ENCODE results near the gene SPEG. TPM values are rescaled to one million over a fixed set of nuclear protein-coding genes. Genes with fewer than 3 reads are reported as not detected.

Gene SPEG
- total RNA-seq, 2 donors from 2014 or later: 2.9 to 3.6 TPM

GRCh38 chr2:219543596-219544358 lies 109.1 kb downstream of the SPEG start, which contains the start of the genes CHPF and TMEM198:
Gene CHPF (minus strand): TSS chr2:219543809. CDS start chr2:219543538, 271 bp downstream.
Gene TMEM198 (plus strand): TSS chr2:219544028. CDS start chr2:219544728, 700 bp downstream.
- H3K27ac ChIP-seq: peak within 1 kb of the TSS; percentile 94 to 98 (median 97)
- H3K9me3 ChIP-seq: no peaks in the 10 kb centered on the region
- DNase-seq: peak; percentile 99 to 100 (median 99)
- WGBS, 2 donors: 0 to 1% methylated on average over 15 to 71 of the region's 75 CpGs
- H3K4me1 ChIP-seq: peaks cover 32% of the 10 kb centered on the region
- H3K36me3 ChIP-seq (replicated peaks in 1 of 2; ENCODE audit: insufficient read depth in 1 of 2, low read depth in 2 of 2): peaks cover 0 to 18% of the 10 kb centered on the region in 2 donors
- no peaks in the 10 kb centered on the region for H3K27me3 ChIP-seq
- H3K4me3 ChIP-seq: peak within 1 kb of the TSS; percentile 92 to 95
- peak; percentile 91 for ATAC-seq
- intact Hi-C loops (cut with DNase I): no loop called here
- peak in 2 of 7 experiments; percentile 9 to 35 for TF ChIP-seq CTCF (IDR thresholded peaks at IDR 0.05)
- TF ChIP-seq POLR2A (IDR thresholded peaks at IDR 0.05): peak; percentile 87 to 93 (median 91)

- intact Hi-C loops (cut with DNase I): no loop called here
- H3K27me3 ChIP-seq: no peaks in the 10 kb centered on the region
- peak overlapping the region in 3 of 4 donors; percentile 97 to 98 (median 97) for H3K27ac ChIP-seq
- TF ChIP-seq CTCF (IDR thresholded peaks at IDR 0.05) (no peak), POLR2A (IDR thresholded peaks at IDR 0.05) (no peak)
- WGBS, 2 donors: 23 to 31% methylated on average over 9 of the region's 9 CpGs
- no peaks in the 10 kb centered on the region for H3K9me3 ChIP-seq
- peak overlapping the region; percentile 50 to 92 for H3K4me3 ChIP-seq
- H3K36me3 ChIP-seq (replicated peaks in 1 of 2; ENCODE audit: insufficient read depth in 1 of 2, low read depth in 2 of 2): peaks cover 0 to 11% of the 10 kb centered on the region in 2 donors
- no peak for ATAC-seq
- DNase-seq: no peak
- H3K4me1 ChIP-seq: peaks cover 29% of the 10 kb centered on the region
Measured at GRCh38 chr2:219544567-219544966, 109.9 kb downstream of the SPEG start.

GRCh38 chr2:219545295-219545942 lies 110.8 kb downstream of the SPEG start:
- DNase-seq: no peak
- intact Hi-C loops (cut with DNase I): no loop called here
- whole genome bisulfite sequencing, 2 donors: 70 to 75% methylated on average over 3 of the region's 3 CpGs
- peaks cover 29% of the 10 kb centered on the region for H3K4me1 ChIP-seq
- TF ChIP-seq POLR2A (IDR thresholded peaks at IDR 0.05): no peak
- no peak for TF ChIP-seq CTCF (IDR thresholded peaks at IDR 0.05)
- no peaks in the 10 kb centered on the region for H3K27me3 ChIP-seq
- H3K4me3 ChIP-seq: no peak overlapping the region
- no peaks in the 10 kb centered on the region for H3K9me3 ChIP-seq
- ATAC-seq: no peak
- peaks cover 0 to 6% of the 10 kb centered on the region in 2 donors for H3K36me3 ChIP-seq (replicated peaks in 1 of 2; ENCODE audit: insufficient read depth in 1 of 2, low read depth in 2 of 2)
- no peak overlapping the region for H3K27ac ChIP-seq

DNA sequence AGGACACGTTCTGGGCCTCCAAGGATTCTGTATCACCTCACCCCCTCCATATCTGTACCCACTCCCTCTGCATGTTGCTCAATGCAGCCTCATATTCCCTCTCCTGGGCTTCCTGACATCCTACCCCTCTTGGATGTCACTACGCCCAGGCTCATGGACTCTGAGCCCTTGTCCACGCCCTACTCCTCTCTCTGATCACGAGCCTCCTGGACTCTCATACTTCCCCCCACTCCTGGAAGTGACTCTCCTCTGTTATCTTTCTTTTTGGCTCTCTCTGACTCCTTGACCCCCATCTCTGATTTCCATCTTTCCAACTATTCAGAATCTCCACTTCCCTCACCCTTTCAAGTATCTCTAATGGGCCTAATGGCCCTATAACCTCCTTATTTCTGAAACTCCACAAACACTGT lies 111.3 kb downstream of the SPEG start:
- Histone ChIP-seq H3K27me3 (no peaks in the 10 kb centered on the region), H3K9me3 (no peaks in the 10 kb centered on the region), H3K4me1 (peaks cover 27% of the 10 kb centered on the region), H3K36me3 (replicated peaks in 1 of 2; ENCODE audit: insufficient read depth in 1 of 2, low read depth in 2 of 2) (peaks cover 0 to 4% of the 10 kb centered on the region in 2 donors), H3K27ac (no peak overlapping the region), H3K4me3 (no peak overlapping the region)
- intact Hi-C loops (cut with DNase I): no loop called here
- TF ChIP-seq POLR2A (IDR thresholded peaks at IDR 0.05): no peak
- TF ChIP-seq CTCF (IDR thresholded peaks at IDR 0.05): no peak
- ATAC-seq (no peak), DNase-seq (no peak)
- WGBS, 2 donors: 75 to 79% methylated on average over 4 of the region's 4 CpGs

Data from body of pancreas (tissue), 4 donors.